ENCODE results near the gene KIF23. TPM values are rescaled to one million over a fixed set of nuclear protein-coding genes. Genes with fewer than 3 reads are reported as not detected.

The KIF23 gene
- total RNA-seq, 1 experiment from 2014 or later = 100 TPM

DNA sequence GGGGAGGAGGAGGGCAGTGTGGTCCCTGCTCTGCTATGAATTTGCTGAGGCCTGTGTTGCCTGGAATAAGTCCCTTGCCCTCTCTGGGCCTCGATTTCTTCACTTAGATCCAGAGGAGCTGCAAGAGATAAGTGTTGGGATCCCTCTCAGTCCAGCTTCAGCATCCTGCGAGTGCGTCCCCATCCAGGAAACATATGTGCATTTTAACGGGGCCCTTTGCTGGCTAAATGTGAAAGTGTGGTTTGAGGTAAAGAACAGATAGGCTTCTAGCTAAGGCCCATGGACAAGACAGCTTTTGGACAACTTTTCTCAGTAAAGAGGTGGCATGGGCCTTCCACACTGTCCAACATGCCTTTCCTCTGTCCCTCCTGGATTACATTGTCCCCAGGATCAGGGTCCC lies 64.9 kb downstream of the KIF23 start:
- no peak for TF ChIP-seq EZH2 (IDR thresholded peaks at IDR 0.05; ENCODE audit: low read depth)
- TF ChIP-seq, protein P1, sequence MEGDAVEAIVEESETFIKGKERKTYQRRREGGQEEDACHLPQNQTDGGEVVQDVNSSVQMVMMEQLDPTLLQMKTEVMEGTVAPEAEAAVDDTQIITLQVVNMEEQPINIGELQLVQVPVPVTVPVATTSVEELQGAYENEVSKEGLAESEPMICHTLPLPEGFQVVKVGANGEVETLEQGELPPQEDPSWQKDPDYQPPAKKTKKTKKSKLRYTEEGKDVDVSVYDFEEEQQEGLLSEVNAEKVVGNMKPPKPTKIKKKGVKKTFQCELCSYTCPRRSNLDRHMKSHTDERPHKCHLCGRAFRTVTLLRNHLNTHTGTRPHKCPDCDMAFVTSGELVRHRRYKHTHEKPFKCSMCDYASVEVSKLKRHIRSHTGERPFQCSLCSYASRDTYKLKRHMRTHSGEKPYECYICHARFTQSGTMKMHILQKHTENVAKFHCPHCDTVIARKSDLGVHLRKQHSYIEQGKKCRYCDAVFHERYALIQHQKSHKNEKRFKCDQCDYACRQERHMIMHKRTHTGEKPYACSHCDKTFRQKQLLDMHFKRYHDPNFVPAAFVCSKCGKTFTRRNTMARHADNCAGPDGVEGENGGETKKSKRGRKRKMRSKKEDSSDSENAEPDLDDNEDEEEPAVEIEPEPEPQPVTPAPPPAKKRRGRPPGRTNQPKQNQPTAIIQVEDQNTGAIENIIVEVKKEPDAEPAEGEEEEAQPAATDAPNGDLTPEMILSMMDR (conservative IDR thresholded peaks at IDR 0.05) = no peak
- Histone ChIP-seq H3K36me3 (ENCODE audit: low read depth) (no peaks in the 10 kb centered on the region), H3K4me3 (no peak overlapping the region), H3K4me1 (replicated peaks; ENCODE audit: insufficient read depth) (peaks cover 33% of the 10 kb centered on the region), H3K27ac (no peak overlapping the region), H3K27me3 (ENCODE audit: insufficient read depth, low read depth) (no peaks in the 10 kb centered on the region), H3K9me2 (ENCODE audit: insufficient read depth) (no peaks in the 10 kb centered on the region), H4K20me1 (ENCODE audit: insufficient read depth) (no peaks in the 10 kb centered on the region), H3K4me2 (no peak overlapping the region), H2AFZ (no peak overlapping the region), H3K9me3 (ENCODE audit: insufficient read depth, low read depth) (no peaks in the 10 kb centered on the region), H3F3A (ENCODE audit: insufficient read depth, low read depth) (peaks cover 35% of the 10 kb centered on the region), H3K79me2 (ENCODE audit: low read depth) (no peaks in the 10 kb centered on the region)
- POLR2A ChIA-PET (ENCODE audit: unreplicated experiment) = no interaction called here
- no peak for DNase-seq
- no TSS peak for BruUV-seq (replicated peaks)
- intact Hi-C loops (cut with micrococcal nuclease; ENCODE audit: unreplicated experiment) = loop anchor here (5.0 kb wide), 1 partner anchor 1103 kb away; no protein-coding TSS in a partner anchor
- CTCF ChIA-PET = no interaction called here

DNA sequence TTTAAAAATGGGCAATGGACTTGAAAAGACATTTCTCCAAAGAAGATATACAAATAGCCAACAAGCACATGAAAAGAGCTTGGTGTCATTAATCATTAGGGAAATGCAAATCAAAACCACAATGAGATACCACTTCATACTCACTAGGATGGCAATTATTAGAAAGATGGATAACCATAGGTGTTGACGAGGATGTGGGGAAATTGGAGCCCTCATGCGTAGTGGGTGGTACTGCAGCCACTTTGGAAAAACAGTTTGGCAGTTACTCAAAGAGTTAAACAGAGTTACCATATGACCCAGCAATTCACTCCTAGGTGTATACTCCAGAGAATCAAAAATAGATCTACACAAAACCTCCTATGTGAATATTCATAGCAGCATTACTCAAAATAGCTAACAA lies 65.8 kb downstream of the KIF23 start:
- Histone ChIP-seq H3K36me3 (ENCODE audit: low read depth) (no peaks in the 10 kb centered on the region), H3K4me3 (no peak overlapping the region), H4K20me1 (ENCODE audit: insufficient read depth) (no peaks in the 10 kb centered on the region), H3K27me3 (ENCODE audit: insufficient read depth, low read depth) (no peaks in the 10 kb centered on the region), H2AFZ (no peak overlapping the region), H3K79me2 (ENCODE audit: low read depth) (no peaks in the 10 kb centered on the region), H3K27ac (no peak overlapping the region; the same call in 1 of the 2 replicates), H3K4me2 (no peak overlapping the region), H3K9me3 (ENCODE audit: insufficient read depth, low read depth) (no peaks in the 10 kb centered on the region), H3K4me1 (replicated peaks; ENCODE audit: insufficient read depth) (peaks cover 38% of the 10 kb centered on the region), H3F3A (ENCODE audit: insufficient read depth, low read depth) (peaks cover 35% of the 10 kb centered on the region), H3K9me2 (ENCODE audit: insufficient read depth) (no peaks in the 10 kb centered on the region)
- ChIA-PET POLR2A (ENCODE audit: unreplicated experiment) (no interaction called here), CTCF (no interaction called here)
- no peak for TF ChIP-seq EZH2 (IDR thresholded peaks at IDR 0.05; ENCODE audit: low read depth)
- TF ChIP-seq, protein P1 (conservative IDR thresholded peaks at IDR 0.05) = no peak
- no peak for DNase-seq
- BruUV-seq (replicated peaks) = no TSS peak
- intact Hi-C loops (cut with micrococcal nuclease; ENCODE audit: unreplicated experiment) = loop anchor here (2.0 to 10.0 kb wide), 7 partner anchors 77 to 1102 kb away; no protein-coding TSS in a partner anchor

DNA sequence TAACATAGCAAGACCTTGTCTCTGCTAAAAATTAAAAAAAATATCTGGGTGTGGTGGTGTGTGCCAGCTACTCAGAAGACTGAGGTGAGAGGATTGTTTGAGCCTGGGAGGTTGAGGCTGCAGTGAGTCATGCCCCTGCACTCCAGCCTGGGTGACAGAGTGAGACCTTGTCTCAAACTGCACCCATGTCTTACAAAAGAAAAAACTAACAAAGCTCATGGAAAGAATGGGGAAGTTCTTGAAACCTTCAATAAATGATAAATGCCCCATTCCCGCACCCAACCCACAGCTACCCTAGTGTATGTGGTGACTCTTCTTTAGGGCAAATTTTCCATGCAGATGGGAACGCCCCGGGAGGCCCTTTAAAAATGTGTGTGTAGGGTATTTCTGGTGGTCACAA lies 66.8 kb downstream of the KIF23 start:
- peak; percentile 76 to 95 for DNase-seq
- intact Hi-C loops (cut with micrococcal nuclease; ENCODE audit: unreplicated experiment) = loop anchor here (1.0 to 10.0 kb wide), 7 partner anchors 76 to 1028 kb away; no protein-coding TSS in a partner anchor
- Histone ChIP-seq H3K36me3 (ENCODE audit: low read depth) (no peaks in the 10 kb centered on the region), H2AFZ (no peak overlapping the region), H3K27me3 (ENCODE audit: insufficient read depth, low read depth) (no peaks in the 10 kb centered on the region), H3K4me1 (replicated peaks; ENCODE audit: insufficient read depth) (peaks cover 43% of the 10 kb centered on the region), H3K4me3 (no peak overlapping the region), H3K27ac (peak overlapping the region; percentile 70), H3F3A (ENCODE audit: insufficient read depth, low read depth) (peaks cover 35% of the 10 kb centered on the region), H4K20me1 (ENCODE audit: insufficient read depth) (no peaks in the 10 kb centered on the region), H3K4me2 (peak overlapping the region; percentile 46), H3K79me2 (ENCODE audit: low read depth) (no peaks in the 10 kb centered on the region), H3K9me3 (ENCODE audit: insufficient read depth, low read depth) (no peaks in the 10 kb centered on the region), H3K9me2 (ENCODE audit: insufficient read depth) (no peaks in the 10 kb centered on the region)
- BruUV-seq (replicated peaks) = no TSS peak
- CTCF ChIA-PET = interaction anchor here (0.6 to 0.9 kb wide), 4 partner anchors 159 to 1163 kb away, joined by 3 to 5 read pairs (median 4); no protein-coding TSS in a partner anchor
- no peak for TF ChIP-seq EZH2 (IDR thresholded peaks at IDR 0.05; ENCODE audit: low read depth)
- TF ChIP-seq, protein P1 (conservative IDR thresholded peaks at IDR 0.05) = no peak
- POLR2A ChIA-PET (ENCODE audit: unreplicated experiment) = interaction anchor here (0.5 to 0.8 kb wide), 6 partner anchors 76 to 1815 kb away, joined by 3 to 10 read pairs (median 4); no protein-coding TSS in a partner anchor
